ENCODE measurements around the gene FRMD4A.
"Not testable (repeated sequence)": the region's sequence is repeated elsewhere in the genome, so short reads cannot be mapped to it uniquely, and the experiment has no call there.

Gene FRMD4A

GRCh38 chr10:13871776-13872175 lies 458.9 kb downstream of the FRMD4A start:
- no peaks in the 10 kb centered on the region for H3K27me3 ChIP-seq (ENCODE audit: control insufficient read depth, insufficient read depth, low read length, poor library complexity, severe bottlenecking)
- no peaks in the 10 kb centered on the region for H3K36me3 ChIP-seq (ENCODE audit: control insufficient read depth, insufficient read depth, low read length)
- H3K4me3 ChIP-seq (ENCODE audit: insufficient read depth, low read depth, low read length) = no peak overlapping the region
- 92 to 94% methylated on average over 11 of the region's 11 CpGs for WGBS, 2 experiments
- H3K9me3 ChIP-seq (ENCODE audit: control insufficient read depth, low read length) = no peaks in the 10 kb centered on the region
- H3K27ac ChIP-seq (ENCODE audit: insufficient read depth, low read depth, low read length, poor library complexity, severe bottlenecking) = no peak overlapping the region
- peaks cover under 1% of the 10 kb centered on the region for H3K4me1 ChIP-seq (ENCODE audit: control insufficient read depth, insufficient read depth, low read length)

GRCh38 chr10:13871011-13871410 lies 459.7 kb downstream of the FRMD4A start:
- WGBS, 2 experiments = 93 to 94% methylated on average over 9 of the region's 9 CpGs
- H3K4me3 ChIP-seq (ENCODE audit: insufficient read depth, low read depth, low read length) = no peak overlapping the region
- no peak overlapping the region for H3K27ac ChIP-seq (ENCODE audit: insufficient read depth, low read depth, low read length, poor library complexity, severe bottlenecking)
- H3K36me3 ChIP-seq (ENCODE audit: control insufficient read depth, insufficient read depth, low read length) = no peaks in the 10 kb centered on the region
- no peaks in the 10 kb centered on the region for H3K9me3 ChIP-seq (ENCODE audit: control insufficient read depth, low read length)
- H3K27me3 ChIP-seq (ENCODE audit: control insufficient read depth, insufficient read depth, low read length, poor library complexity, severe bottlenecking) = no peaks in the 10 kb centered on the region
- H3K4me1 ChIP-seq (ENCODE audit: control insufficient read depth, insufficient read depth, low read length) = peaks cover 3% of the 10 kb centered on the region

GRCh38 chr10:13869295-13869664 lies 461.4 kb downstream of the FRMD4A start:
- H3K27ac ChIP-seq (ENCODE audit: insufficient read depth, low read depth, low read length, poor library complexity, severe bottlenecking) = no peak overlapping the region
- no peaks in the 10 kb centered on the region for H3K9me3 ChIP-seq (ENCODE audit: control insufficient read depth, low read length)
- no peaks in the 10 kb centered on the region for H3K36me3 ChIP-seq (ENCODE audit: control insufficient read depth, insufficient read depth, low read length)
- 95 to 97% methylated on average over 12 of the region's 12 CpGs for WGBS, 2 experiments
- H3K4me3 ChIP-seq (ENCODE audit: insufficient read depth, low read depth, low read length) = no peak overlapping the region
- peaks cover 3% of the 10 kb centered on the region for H3K4me1 ChIP-seq (ENCODE audit: control insufficient read depth, insufficient read depth, low read length)
- H3K27me3 ChIP-seq (ENCODE audit: control insufficient read depth, insufficient read depth, low read length, poor library complexity, severe bottlenecking) = no peaks in the 10 kb centered on the region

GRCh38 chr10:13868528-13869294 lies 462.0 kb downstream of the FRMD4A start:
- Histone ChIP-seq H3K27me3 (ENCODE audit: control insufficient read depth, insufficient read depth, low read length, poor library complexity, severe bottlenecking) (no peaks in the 10 kb centered on the region), H3K4me1 (ENCODE audit: control insufficient read depth, insufficient read depth, low read length) (peaks cover 3% of the 10 kb centered on the region), H3K4me3 (ENCODE audit: insufficient read depth, low read depth, low read length) (no peak overlapping the region), H3K36me3 (ENCODE audit: control insufficient read depth, insufficient read depth, low read length) (no peaks in the 10 kb centered on the region), H3K27ac (ENCODE audit: insufficient read depth, low read depth, low read length, poor library complexity, severe bottlenecking) (no peak overlapping the region), H3K9me3 (ENCODE audit: control insufficient read depth, low read length) (no peaks in the 10 kb centered on the region)
- WGBS, 2 experiments = 92 to 94% methylated on average over 18 of the region's 18 CpGs

GRCh38 chr10:13867822-13868221 lies 462.9 kb downstream of the FRMD4A start:
- peaks cover 6% of the 10 kb centered on the region for H3K4me1 ChIP-seq (ENCODE audit: control insufficient read depth, insufficient read depth, low read length)
- no peak overlapping the region for H3K27ac ChIP-seq (ENCODE audit: insufficient read depth, low read depth, low read length, poor library complexity, severe bottlenecking)
- H3K4me3 ChIP-seq (ENCODE audit: insufficient read depth, low read depth, low read length) = no peak overlapping the region
- 92 to 100% methylated on average over 1 of the region's 1 CpG for WGBS, 2 experiments
- H3K27me3 ChIP-seq (ENCODE audit: control insufficient read depth, insufficient read depth, low read length, poor library complexity, severe bottlenecking) = no peaks in the 10 kb centered on the region
- no peaks in the 10 kb centered on the region for H3K9me3 ChIP-seq (ENCODE audit: control insufficient read depth, low read length)
- no peaks in the 10 kb centered on the region for H3K36me3 ChIP-seq (ENCODE audit: control insufficient read depth, insufficient read depth, low read length)

- Histone ChIP-seq H3K9me3 (ENCODE audit: control insufficient read depth, low read length) (no peaks in the 10 kb centered on the region), H3K27ac (ENCODE audit: insufficient read depth, low read depth, low read length, poor library complexity, severe bottlenecking) (no peak overlapping the region), H3K36me3 (ENCODE audit: control insufficient read depth, insufficient read depth, low read length) (no peaks in the 10 kb centered on the region), H3K4me1 (ENCODE audit: control insufficient read depth, insufficient read depth, low read length) (peaks cover 6% of the 10 kb centered on the region), H3K27me3 (ENCODE audit: control insufficient read depth, insufficient read depth, low read length, poor library complexity, severe bottlenecking) (no peaks in the 10 kb centered on the region), H3K4me3 (ENCODE audit: insufficient read depth, low read depth, low read length) (no peak overlapping the region)
- 51 to 63% methylated on average over 12 of the region's 12 CpGs for WGBS, 2 experiments
Measured at GRCh38 chr10:13865758-13866491, 464.8 kb downstream of the FRMD4A start.

GRCh38 chr10:13865220-13865619 lies 465.5 kb downstream of the FRMD4A start:
- not testable (repeated sequence) for H3K36me3 ChIP-seq (ENCODE audit: control insufficient read depth, insufficient read depth, low read length); H3K27ac ChIP-seq (ENCODE audit: insufficient read depth, low read depth, low read length, poor library complexity, severe bottlenecking); H3K4me1 ChIP-seq (ENCODE audit: control insufficient read depth, insufficient read depth, low read length); H3K27me3 ChIP-seq (ENCODE audit: control insufficient read depth, insufficient read depth, low read length, poor library complexity, severe bottlenecking); H3K4me3 ChIP-seq (ENCODE audit: insufficient read depth, low read depth, low read length); H3K9me3 ChIP-seq (ENCODE audit: control insufficient read depth, low read length)
- 90 to 96% methylated on average over 4 of the region's 4 CpGs for WGBS, 2 experiments

- no peaks in the 10 kb centered on the region for H3K9me3 ChIP-seq (ENCODE audit: control insufficient read depth, low read length)
- H3K27me3 ChIP-seq (ENCODE audit: control insufficient read depth, insufficient read depth, low read length, poor library complexity, severe bottlenecking) = no peaks in the 10 kb centered on the region
- H3K4me1 ChIP-seq (ENCODE audit: control insufficient read depth, insufficient read depth, low read length) = peaks cover 6% of the 10 kb centered on the region
- H3K4me3 ChIP-seq (ENCODE audit: insufficient read depth, low read depth, low read length) = no peak overlapping the region
- no peaks in the 10 kb centered on the region for H3K36me3 ChIP-seq (ENCODE audit: control insufficient read depth, insufficient read depth, low read length)
- 84 to 85% methylated on average over 3 of the region's 3 CpGs for WGBS, 2 experiments
- no peak overlapping the region for H3K27ac ChIP-seq (ENCODE audit: insufficient read depth, low read depth, low read length, poor library complexity, severe bottlenecking)
Measured at GRCh38 chr10:13862546-13863233, 468.0 kb downstream of the FRMD4A start.

- WGBS, 2 experiments = 94 to 95% methylated on average over 14 of the region's 14 CpGs
Measured at GRCh38 chr10:13860886-13861285, 469.8 kb downstream of the FRMD4A start.

GRCh38 chr10:13859979-13860654 lies 470.6 kb downstream of the FRMD4A start:
- Histone ChIP-seq H3K36me3 (ENCODE audit: control insufficient read depth, insufficient read depth, low read length) (no peaks in the 10 kb centered on the region), H3K9me3 (ENCODE audit: control insufficient read depth, low read length) (no peaks in the 10 kb centered on the region), H3K4me1 (ENCODE audit: control insufficient read depth, insufficient read depth, low read length) (peaks cover 4% of the 10 kb centered on the region), H3K27ac (ENCODE audit: insufficient read depth, low read depth, low read length, poor library complexity, severe bottlenecking) (no peak overlapping the region), H3K27me3 (ENCODE audit: control insufficient read depth, insufficient read depth, low read length, poor library complexity, severe bottlenecking) (no peaks in the 10 kb centered on the region), H3K4me3 (ENCODE audit: insufficient read depth, low read depth, low read length) (no peak overlapping the region)
- 92 to 96% methylated on average over 7 to 8 of the region's 8 CpGs for WGBS, 2 experiments

More at GRCh38 chr10:13860886-13861285, 469.8 kb downstream of the FRMD4A start:
- H3K9me3 ChIP-seq (ENCODE audit: control insufficient read depth, low read length) = no peaks in the 10 kb centered on the region
- no peaks in the 10 kb centered on the region for H3K27me3 ChIP-seq (ENCODE audit: control insufficient read depth, insufficient read depth, low read length, poor library complexity, severe bottlenecking)
- H3K27ac ChIP-seq (ENCODE audit: insufficient read depth, low read depth, low read length, poor library complexity, severe bottlenecking) = no peak overlapping the region
- H3K4me3 ChIP-seq (ENCODE audit: insufficient read depth, low read depth, low read length) = no peak overlapping the region
- H3K4me1 ChIP-seq (ENCODE audit: control insufficient read depth, insufficient read depth, low read length) = peaks cover 4% of the 10 kb centered on the region
- H3K36me3 ChIP-seq (ENCODE audit: control insufficient read depth, insufficient read depth, low read length) = no peaks in the 10 kb centered on the region
